ENCODE measurements around the gene DDAH2.
A peak's percentile ranks its signal among the peaks of the same experiment; 100 is the strongest.

Gene DDAH2

GRCh38 chr6:31760790-31761189 lies 31.7 kb upstream of the DDAH2 start:
- DNase-seq = no peak

- no peak for DNase-seq
These were observed 29.2 kb upstream of the DDAH2 start for GRCh38 chr6:31758281-31758680.

DNA sequence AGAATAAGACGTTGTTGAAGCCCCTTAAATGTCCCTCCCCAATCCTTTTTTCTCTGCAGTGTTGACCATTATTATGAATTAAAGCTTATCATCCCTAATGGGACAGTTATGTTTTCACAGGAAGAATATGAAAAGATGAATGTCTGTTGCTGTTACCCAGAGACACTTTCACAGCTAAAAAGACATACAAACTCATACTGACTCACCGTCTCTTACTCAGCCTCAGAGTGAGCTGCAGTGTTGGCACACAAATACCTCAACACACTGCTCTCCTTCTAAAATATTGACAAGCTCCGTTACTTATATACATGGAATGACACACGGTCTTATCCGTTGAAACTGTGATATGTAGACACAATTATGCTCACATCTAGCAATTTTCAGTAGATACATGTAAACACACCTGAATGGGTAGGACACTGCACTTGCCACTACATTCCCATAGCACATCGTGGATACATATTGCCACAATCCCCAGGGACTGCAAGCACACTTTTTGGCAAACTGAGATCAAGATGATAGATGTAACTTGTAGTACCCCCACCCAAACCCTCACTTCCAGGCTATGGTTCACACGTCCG lies 23.7 kb upstream of the DDAH2 start:
- DNase-seq = no peak

GRCh38 chr6:31750411-31751022 lies 21.4 kb upstream of the DDAH2 start:
- DNase-seq = no peak

GRCh38 chr6:31749301-31750036 lies 20.4 kb upstream of the DDAH2 start:
- no peak for DNase-seq

DNA sequence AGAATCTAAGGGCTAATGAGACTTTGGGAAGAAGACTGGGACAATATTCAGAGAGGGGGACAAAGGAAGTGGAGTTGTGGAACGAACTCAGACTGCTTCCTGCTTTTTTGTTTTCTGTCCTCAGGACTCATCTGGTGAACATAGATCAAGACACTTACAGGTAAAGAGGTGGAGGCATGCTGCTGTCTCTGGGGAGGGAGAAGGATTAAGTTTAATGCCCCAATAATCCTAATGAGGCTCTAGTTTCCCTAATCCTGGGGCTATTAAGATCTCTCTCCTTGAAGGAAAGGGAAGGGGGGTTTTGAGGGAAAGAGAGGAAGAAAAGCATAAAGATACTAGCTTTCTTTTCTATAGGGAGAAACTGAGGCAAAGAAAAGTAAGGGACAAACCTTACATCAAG lies 15.3 kb upstream of the DDAH2 start:
- no peak for DNase-seq

DNA sequence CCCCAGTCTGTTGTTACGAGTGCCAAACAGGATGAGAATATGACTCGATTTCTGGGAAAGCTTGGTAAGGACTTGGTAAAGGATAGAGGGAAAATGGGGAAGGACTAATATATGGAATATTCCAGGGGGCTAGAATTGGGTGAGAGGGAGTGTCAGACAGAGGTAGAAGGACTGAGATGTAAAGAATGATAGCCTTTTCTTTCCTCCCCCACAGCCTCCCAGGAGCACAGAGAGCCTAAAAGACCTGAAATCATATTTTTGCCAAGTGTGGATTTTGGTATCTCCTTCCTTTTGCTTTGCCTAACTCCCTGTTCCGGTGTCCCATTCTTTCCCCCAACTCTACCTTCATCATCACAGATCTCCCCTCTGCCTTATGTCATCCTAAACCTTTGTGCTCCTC lies 13.8 kb upstream of the DDAH2 start:
- no peak for DNase-seq

- DNase-seq = no peak
These were observed 12.7 kb upstream of the DDAH2 start for GRCh38 chr6:31741815-31742214.

DNA sequence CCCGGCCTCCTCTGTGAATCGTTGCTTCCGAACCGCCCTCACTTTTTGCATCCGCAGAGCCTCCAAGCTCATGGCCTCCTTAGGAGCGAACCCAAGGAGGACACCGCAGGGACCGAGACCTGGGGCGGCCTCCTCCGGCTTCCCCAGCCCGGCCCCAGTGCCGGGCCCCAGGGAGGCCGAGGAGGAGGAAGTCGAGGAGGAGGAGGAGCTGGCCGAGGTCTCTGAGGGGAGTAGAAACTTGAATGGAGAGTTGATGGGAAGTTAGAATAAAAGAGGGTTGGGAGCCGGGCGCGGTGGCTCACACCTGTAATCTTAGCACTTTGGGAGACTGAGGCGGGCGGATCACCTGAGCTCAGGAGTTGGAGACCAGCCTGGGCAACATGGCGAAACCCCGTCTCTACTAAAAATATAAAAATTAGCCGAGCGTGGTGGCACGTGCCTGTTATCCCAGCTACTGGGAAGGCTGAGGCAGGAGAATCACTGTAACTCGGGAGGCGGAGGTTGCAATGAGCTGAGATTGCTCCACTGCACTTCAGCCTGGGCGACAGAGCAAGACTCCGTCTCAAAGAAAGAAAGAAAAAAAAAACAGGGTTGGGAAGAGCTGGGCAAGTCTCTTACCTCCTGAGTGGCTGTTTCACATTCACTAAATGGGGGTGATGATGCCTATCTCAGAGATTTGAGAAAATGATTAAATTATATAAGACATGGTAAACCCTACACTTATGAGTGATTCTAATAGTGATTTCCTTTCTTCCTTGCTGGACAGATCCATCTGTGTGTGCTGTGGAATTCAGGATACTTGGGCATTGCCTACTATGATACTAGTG lies 11.5 kb upstream of the DDAH2 start:
- DNase-seq = peak; percentile 52

- DNase-seq = peak; percentile 99
These were observed 10.7 kb upstream of the DDAH2 start, which contains the start of gene MSH5 for GRCh38 chr6:31739639-31740396. MSH5 (plus strand) TSS chr6:31740005; CDS start chr6:31740467, 462 bp downstream.

- DNase-seq = peak; percentile 93
These were observed 9.2 kb upstream of the DDAH2 start for GRCh38 chr6:31737991-31738979.

- DNase-seq = peak; percentile 88
These were observed 8.4 kb upstream of the DDAH2 start for GRCh38 chr6:31737315-31737990.

GRCh38 chr6:31736768-31737314 lies 7.7 kb upstream of the DDAH2 start:
- DNase-seq = no peak

DNA sequence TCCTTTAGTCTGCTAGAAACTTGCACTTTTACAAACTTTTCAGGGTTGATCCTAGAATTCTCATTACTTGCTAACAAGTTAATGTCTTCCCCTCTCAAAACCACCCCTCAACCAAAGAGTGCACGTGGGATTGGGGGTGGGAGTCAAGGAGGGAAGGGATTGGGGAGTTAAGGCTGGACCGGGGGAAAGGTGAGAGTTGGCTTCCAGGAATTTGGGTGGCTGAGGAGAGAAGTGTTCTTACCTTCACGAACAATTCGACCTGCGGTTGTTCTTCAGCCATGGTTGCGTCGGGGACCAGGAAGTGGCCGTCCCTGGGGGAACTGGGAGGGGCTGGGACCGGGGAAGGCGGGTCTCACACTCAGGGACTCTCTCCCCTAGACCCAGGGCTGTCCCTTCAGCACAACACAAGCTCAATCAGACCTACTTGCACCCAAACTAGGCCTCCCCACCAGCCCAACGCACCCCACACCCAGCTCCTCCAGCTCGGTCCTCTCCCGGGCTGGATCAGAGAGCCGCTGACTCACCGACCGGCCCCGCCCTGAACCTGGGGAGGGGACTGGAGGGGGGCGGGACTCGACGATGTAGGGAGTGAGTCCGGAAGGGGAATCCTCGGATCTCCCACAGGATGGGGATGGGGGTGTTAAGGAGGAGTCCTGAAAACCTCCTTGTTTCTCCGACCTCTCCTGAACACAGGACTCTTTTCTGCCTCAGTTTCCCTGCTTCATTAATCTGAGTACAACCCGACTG lies 7.1 kb upstream of the DDAH2 start, which contains the start of gene CLIC1:
Gene CLIC1, minus strand, starts transcription at position 510 of the 747 bp plus-strand sequence. Its CDS starts 230 bp downstream, at position 280.
- DNase-seq = peak; percentile 84

- peak; percentile 72 for DNase-seq
These were observed 5.8 kb upstream of the DDAH2 start for GRCh38 chr6:31734821-31735406.

- no peak for DNase-seq
These were observed 5.2 kb upstream of the DDAH2 start for GRCh38 chr6:31734247-31734820.

DNA sequence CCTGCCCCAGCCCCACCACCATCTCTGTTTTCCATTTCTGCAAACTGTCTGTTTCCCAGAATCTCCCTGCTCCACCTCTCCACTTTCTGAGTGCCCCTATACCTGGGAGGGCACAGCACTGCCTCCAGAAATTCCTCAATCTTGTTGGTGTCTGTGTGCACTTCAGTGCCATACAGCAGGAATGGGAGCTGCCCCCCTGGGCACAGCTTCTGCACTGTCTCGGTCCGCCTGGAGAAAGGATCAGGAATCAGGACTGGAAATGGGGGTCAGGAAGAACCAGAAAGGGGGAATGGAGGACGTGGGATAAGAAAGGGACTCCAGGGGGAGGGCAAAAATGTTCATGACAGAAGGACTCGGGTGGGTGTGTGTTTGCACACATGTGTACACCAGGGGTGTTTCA lies 4.6 kb upstream of the DDAH2 start:
- DNase-seq = no peak

DNA sequence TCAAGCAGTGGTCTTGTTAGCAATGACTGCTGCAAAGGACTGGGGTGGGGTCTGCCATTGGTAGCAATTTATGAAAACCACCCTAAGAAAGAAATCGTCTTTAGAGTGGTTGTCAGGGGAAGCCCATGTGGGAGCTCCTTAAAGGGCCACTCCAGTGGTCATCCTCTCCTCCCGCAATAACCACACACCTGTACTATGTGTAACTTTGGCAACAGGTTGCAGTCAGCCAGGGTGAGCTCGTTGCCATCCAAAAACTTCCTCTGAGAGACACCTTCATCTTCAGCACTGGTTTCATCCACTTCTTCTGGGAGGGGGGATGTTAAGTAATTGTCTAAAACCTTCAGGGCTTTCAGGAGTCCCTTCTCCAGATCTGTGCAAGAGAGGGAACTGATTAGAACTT lies 2.9 kb upstream of the DDAH2 start:
- DNase-seq = no peak

- no peak for DNase-seq
These were observed 1.6 kb upstream of the DDAH2 start for GRCh38 chr6:31730631-31731086.

All from GDM1 (cell line).